Ramos (cell line): ENCODE results near the gene PLCB1.
"Not testable (repeated sequence)": the region's sequence is repeated elsewhere in the genome, so short reads cannot be mapped to it uniquely, and the experiment has no call there.

Experiments used
- in situ Hi-C: fragments of 300-500 bp; cut with MboI; formaldehyde crosslinking; loops from one replicate; pipeline ENCODE4 v1.14.3; 2022; ENCODE audit warnings: low sequenced_read_pairs; ENCODE audit not compliant: unreplicated experiment

The PLCB1 gene

DNA sequence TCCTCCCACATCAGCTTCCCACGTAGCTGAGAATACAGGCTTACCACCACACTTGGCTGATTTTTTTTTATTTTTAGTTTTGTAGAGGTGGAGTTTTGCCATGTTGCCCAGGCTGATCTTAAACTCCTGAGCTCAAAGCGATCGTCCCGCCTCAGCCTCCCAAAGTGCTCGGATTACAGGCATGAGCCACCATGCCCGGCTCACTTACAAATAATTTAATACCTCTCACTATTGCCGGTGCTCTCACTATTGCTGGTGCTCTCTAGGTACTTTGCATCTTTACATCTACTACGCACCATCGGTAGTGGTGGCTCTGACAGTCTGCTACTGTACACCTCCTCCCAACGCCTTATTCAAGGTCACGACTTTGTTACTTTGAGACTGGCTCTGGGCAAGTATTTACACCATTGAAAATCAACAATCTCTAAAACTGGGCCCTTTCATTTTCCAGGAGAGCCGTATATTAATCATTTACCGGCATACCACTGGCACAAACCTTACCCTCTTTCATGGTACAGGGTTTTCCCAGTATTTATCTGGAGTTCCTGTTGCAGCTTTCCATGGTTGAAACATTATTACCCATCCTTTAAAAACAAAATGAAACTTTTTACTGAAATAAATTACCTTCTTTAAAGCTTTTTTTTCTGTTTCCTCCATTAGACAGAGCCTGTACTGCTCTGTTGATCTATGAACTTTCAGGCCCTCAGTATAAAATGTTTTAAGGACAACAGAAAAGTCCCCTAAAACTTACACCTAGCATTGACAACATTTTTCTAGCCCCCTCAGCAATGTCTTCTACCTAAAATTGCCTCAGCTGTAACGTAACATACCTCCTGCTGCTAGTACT, 677.3 kb downstream of the PLCB1 start:
- in situ Hi-C loops, result no loop called here

DNA sequence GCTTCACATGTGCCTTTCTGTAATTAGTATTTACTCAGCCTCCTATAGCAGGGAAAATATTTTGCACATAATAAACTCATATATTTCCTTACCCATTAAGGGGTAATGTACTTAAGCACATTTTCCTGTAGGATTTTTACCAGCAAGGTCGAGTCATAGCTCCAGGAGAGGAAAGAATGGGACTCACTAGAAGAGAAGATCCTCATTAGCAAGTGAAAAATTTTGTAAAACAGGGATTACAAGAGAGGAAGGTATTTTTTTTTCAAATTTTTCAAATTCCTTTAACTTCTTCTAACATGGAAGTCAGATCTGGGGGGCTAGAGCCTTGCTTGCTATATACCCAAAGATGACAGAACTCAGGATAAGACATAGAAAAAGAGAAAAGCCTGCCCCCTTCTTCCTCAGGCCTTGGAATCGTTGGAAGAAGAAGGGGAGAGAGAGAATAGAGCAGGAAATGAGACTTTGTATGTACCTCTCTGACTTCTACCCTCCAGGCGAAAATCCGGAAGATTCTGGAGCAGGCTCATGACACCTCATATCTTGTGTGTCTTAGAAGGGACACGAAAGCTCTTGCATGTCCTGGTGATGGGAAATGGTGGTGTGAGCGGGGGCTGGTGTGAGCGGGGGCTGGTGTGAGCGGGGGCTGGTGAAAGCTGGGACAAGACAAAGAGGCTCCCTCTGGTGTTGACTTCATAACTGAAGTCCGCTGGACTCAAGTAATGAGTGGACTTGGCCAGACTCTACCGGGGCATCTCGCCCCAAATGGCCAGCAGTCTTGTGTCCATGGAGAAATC, 679.9 kb downstream of the PLCB1 start:
- in situ Hi-C loops, result no loop called here

DNA sequence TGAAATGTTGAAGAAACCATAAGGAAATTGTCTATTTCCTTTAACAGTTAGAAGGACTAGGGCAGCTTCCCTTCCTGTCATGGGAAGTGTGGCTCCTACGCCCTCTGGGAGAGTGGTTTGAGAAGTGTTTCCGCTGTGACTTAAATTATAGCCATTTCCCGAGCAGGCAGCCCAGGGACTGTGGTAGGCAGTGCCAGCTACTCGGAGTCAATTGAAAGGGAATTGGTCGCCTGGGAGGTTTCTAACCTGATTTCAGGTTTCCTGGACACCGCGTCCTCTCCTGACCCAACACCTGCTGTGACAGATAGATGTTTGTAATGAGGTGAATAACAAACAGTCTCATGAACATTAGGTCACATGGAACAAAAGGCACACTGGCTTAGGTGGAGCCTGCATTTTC, 680.8 kb downstream of the PLCB1 start:
- in situ Hi-C loops, result no loop called here

DNA sequence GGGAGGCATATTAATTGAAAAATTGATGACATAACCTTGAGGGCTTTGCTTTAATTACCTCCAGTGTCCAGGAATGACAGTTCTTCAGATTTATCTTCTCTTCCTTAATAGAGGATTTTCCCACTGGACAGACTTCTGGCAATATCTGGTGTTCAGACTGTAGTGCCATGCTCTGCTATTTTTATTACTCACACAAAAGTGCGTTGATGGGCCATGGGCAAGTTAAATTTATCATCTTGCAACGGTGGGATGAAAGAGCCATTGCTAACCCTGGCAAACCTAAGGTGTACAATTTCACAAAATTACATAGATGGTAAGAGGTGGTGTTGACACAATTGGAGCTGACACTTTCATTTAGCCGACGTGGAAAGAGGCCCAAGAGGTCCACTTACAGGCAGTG, 683.1 kb downstream of the PLCB1 start:
- in situ Hi-C loops, result no loop called here

DNA sequence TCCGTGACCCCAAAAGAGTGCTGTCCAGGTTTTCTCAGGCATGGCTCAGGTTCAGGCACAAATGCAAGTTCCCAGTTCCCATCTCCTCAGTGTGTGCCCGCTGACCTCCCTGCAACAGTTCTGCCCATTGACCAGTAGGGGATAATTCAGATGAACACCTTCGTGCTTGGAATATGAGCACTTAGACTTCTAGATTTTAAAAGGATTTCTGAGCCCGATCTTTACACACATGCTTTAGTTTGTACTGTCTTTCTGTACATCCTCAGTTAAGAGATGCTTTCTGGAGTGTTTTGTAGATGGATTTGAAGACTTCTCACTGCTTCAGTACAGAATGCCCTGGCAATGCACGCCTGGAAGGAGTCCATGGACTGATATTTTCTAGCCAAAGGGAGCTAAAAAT, 697.2 kb downstream of the PLCB1 start:
- in situ Hi-C loops, result no loop called here

DNA sequence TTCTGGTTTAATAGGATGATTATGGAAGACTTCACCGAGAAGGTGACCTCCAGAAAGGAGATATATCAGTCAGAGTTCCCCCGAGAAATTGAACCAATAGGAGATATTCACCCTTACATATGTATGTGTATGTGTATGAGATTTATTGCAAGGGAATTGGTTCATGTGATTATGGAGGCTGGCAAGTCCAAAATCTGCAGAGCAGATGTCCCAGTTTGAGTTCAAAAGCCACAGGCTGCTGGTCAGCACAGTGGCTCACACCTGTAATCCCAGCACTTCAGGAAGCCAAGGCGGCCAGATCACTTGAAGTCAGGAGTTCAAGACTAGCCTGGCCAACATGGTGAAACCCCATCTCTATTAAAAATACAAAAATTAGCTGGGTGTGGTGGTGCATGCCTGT, 702.2 kb downstream of the PLCB1 start:
- in situ Hi-C loops, result not testable (repeated sequence)

DNA sequence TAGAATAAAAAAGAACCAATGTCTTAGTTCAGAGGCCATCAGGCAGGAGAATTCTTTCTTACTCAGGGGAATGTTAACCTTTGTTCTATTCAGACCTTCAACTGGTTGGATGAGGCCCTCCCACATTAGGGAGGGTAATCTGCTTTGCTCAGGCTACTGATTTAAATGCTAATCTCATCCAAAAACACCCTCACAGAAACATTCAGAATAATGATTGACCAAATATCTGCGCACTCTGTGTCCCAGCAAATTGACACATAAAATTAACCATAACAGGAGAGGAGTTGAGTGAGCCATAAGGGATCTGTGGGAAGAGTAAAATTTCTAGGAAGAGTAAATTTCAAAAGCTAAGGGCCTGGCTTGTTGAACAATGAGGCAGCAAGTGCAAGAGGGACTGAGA, 702.8 kb downstream of the PLCB1 start:
- in situ Hi-C loops, result no loop called here

DNA sequence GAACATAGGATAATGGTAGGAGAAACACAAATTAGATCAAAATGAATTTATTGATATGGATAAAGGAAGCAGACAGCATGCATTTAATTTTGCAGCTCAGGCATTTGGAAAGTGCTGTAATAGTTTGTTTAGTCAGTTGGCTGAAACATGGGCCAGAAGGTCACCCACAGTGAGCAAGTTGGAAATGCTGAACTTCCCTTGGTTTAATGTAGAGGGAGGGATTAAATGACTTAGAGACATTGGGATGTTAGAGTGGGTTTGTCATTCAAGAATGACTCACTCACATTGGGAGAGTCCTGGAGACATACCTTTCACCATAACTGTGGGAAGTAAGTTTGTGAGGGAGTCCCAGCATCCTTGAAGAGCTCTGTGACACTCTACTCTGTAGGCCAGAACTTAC, 705.3 kb downstream of the PLCB1 start:
- in situ Hi-C loops, result no loop called here

DNA sequence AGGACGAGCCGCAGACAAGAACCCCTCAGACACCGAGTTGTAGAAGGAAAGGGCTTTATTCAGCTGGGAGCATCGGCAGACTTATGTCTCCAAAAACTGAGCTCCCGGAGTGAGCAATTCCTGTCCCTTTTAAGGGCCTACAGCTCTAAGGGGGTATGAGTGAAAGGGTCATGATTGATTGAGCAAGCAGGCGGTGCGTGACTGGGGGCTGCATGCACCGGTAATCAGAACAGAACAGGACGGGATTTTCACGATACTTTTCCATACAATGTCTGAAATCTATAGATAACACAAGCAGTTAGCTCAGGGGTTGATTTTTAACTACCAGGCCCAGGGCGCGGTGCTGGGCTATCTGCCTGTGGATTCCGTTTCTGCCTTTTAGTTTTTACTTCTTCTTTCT, 710.5 kb downstream of the PLCB1 start:
- in situ Hi-C loops, result no loop called here

DNA sequence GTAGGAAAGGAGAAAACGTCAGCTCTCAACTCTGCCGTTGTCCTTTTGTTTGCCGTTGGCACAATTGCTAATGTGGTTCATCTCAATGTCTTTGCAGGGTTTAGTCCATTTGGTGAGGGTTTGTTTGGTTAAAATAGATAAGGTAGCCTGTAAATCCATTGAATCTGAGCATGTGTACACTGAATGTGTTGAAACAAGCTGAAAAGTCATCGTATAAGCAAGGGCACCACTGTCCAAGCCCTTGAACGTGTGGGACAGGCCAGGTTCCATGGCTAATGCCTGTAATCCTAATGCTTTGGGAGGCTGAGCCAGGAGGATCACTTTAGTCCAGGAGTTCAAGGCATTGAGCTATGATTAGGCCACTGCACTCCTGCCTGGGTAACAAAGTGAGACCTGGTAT, 712.1 kb downstream of the PLCB1 start:
- in situ Hi-C loops, result no loop called here

DNA sequence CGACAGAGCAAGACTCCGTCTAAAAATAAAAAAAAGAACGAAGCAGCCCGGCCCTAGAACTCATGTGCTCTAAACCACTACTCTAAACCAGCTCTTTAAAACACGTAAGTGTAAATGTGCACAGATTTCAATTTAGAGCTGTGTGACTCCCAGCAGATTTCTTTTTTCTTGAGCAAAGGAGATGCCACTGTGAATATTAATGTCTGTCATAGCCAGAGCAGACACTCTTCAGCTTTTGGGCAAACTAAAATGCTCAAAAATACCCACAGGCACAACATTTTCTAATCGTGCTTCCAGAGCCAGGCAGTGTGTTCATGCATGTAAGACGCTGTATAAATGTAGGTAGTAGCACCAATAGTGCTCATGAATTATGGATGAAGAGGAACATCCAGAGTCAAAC, 717.9 kb downstream of the PLCB1 start:
- in situ Hi-C loops, result no loop called here

DNA sequence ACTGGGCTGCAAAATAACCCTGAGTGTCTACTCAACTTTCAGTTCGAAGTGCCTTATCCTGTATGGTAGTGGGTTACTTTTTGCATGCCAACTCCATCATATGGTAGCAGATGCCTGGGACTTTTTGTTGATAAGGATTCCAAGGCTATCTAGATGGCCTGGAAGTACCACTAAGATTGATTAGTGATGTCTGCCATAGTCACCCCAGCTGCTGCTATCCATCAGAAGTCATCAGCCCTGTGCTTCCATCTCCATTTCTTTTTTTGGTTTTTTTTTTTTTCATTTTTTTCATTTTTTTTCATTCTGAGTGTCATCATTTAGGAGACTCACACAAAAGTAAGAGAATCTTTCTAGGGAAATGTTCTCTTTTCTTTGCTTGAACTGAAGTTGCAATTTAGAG, 719.4 kb downstream of the PLCB1 start:
- in situ Hi-C loops, result no loop called here

DNA sequence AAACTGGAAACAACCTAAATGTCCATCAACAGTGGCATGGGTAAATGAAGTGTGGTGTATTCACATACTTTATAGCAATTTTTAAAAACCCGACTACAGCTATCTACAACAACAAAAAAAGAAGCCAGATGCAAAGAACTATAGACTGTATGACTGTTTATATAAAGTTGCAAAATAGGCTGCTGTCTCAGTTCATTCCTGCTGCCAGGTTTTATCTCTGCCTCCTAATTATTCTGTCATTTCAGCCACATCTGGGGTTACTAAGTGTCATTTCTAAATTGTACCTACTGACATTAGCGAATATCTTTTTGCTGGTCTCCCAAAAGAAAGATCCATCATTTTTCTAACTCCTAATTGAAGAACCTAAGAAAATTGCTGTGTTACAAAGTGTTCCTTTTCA, 719.9 kb downstream of the PLCB1 start:
- in situ Hi-C loops, result not testable (repeated sequence)

DNA sequence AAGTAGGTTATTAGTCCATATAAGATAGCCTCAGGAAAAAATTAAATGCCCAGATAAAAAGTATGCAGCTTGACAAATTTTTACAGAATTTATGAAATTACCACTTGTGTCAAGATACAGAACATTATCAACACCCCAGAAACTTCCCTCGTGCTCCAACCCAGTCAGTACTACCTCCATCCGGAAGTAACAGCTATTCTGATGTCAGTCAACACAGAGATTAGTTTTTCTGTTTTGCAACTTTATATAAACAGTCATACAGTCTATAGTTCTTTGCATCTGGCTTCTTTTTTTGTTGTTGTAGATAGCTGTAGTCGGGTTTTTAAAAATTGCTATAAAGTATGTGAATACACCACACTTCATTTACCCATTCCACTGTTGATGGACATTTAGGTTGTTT, 721.1 kb downstream of the PLCB1 start:
- in situ Hi-C loops, result not testable (repeated sequence)

DNA sequence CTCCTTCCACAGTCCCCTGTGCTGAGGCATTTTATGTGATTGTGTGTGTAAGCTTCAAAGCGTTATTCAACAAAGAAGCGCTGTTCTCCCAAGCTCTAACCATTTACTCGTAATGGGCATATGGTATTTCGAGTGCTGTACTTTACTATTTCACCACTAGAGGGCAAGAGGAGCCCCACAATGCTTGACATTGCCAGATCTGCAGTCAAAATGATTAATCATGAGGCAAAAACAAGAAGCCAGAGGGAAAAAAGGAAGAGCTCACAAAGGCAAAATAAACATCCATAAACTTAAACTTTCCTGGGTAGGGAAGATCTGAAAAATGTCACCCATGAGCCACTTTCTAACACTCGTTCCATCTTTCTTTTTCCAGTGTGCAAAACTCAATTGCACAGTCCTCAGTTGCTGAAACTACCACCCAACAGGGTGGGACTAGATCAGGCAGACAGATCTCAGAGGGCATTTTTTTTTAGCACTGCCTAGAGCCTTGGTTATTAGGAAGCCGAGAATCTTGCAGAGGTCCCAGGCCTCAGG, 721.8 kb downstream of the PLCB1 start:
- in situ Hi-C loops, result no loop called here

DNA sequence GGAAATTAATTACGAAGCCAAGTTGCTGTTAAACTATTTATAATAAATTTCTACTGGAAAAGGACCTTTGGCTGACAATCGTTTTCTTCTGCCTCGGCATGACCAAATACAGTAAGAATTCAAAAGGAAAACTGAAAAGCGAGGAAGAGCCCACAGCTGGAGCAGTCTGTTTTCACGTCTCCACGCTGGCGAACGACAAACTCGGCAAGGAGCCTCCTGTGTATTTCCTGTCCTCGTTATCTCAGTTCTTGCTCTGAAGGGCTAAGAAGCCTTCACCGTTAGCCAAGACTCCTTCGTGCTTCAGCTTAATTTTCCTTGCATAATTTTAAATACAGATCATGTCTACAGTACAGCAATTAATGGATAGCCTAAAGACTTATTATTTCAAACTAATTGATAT, 722.5 kb downstream of the PLCB1 start:
- in situ Hi-C loops, result no loop called here

DNA sequence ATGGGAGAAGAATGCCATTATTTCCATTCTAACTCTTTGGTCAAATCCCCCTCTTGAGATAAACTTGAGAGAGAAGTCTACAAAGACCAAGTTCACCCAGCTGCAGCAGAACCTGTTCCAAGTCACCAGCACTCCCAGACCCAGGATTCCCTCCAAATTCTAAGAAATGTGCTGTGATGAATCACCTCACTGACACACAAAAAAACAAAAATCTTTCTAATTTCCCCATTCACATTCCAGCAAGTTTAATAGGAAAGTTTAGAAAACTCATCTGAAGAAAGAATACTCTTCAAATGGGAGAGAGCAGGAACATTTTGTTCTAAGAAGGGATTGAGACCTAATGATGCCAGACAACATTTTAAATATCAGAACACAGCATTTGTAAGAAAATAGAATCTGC, 723.2 kb downstream of the PLCB1 start:
- in situ Hi-C loops, result no loop called here

DNA sequence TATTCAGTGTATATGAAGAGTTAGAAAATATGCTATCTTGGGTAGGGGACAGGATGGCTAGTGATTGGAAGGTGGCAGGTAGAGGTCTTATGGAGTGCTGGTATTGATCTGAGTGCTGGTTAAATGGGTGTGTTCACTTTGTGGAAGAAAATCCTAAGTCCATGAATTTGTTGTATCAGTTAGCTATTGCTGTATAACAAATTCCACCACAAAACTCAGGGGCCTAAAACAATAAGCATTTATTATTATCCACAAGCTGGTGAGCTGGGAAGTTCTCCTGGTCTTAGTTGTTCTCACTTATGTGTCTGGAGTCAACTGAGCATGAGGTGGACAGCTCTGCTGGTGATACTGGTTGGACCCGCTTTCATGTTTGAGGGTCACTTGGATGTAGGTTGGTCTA, 724.6 kb downstream of the PLCB1 start:
- in situ Hi-C loops, result no loop called here

DNA sequence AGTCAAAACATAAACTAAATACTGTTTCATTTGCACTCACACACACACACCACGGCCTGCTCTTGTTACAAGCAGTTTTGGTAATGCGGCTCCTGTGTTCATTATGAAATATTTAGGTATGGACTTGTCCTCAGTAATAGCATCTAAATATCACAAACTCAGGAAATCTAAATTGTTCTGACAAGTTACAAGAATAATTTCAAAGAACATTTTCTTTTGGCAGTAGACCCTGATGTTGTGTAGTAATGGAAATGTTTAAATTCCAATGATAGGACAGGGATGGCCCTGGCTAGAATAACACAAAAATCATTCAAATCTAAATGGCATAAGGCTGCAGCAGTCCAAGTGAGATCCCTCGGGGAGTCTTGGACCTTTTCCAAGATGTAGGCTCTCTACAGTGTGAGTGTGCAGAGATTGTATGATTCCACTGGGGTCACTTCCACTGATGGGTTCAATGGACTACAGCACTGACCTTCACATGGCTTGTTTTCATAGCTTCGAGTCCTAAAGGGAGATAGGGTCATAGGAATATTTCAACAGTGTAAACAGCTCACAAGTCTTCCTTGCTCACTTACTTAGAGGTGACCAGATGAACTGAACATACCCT, 726.2 kb downstream of the PLCB1 start:
- in situ Hi-C loops, result no loop called here

DNA sequence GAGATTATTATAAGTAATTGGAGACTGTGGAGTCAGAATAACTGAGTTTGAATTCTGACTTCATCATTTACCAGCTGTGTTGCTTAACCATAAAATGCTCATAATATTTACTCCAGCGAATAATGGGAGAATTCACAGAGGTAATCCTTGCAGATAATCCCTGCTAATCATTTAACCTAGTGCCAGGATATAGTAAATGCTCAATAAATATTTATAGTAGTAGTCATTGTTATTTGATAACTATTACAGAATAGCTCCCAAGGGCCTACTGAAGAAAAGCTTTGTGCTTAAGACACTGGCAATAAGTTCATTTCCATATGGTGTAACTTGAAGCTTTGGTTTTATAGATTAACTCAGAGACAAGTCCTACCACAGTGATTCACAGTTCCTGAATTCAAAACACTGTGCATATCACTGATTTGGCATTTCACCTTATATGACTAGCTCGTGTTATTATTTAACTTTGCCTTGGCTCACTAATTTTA, 728.0 kb downstream of the PLCB1 start:
- in situ Hi-C loops, result no loop called here

DNA sequence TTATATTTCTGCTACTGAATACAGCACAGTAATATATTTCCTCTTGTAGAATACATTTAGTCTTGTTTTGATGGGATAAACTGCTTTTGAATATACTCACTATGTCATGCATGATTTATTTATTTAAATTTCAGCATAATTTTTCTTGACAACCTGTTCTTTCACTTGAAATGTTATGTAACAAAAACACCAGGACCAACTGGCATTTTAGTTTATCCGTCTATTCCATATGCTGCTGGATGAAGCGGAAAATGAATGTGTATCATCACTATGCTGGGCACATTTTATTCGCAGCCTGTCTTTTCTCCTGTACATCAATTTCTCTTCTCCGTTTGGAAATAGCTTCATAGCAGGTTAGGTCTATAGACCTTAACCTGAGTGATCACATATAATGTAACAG, 730.0 kb downstream of the PLCB1 start:
- in situ Hi-C loops, result no loop called here
